Endothelial cell of umbilical vein (primary cell): ENCODE results near the gene CDKN1A.

Source experiments
- CTCF ChIP-seq, 2 donors: IDR thresholded peaks; 1 replicate in 1 of 2; 2 replicates in 1 of 2; pipeline ENCODE4 v1.5.1; 2011; ENCODE audit warnings: low read length in 2 of 2, mild to moderate bottlenecking in 2 of 2, moderate library complexity in 2 of 2, control low read depth in 1 of 2, inconsistent platforms in 1 of 2, low read depth in 1 of 2; ENCODE audit not compliant: insufficient read depth in 1 of 2; ENCODE audit errors: extremely low read depth in 1 of 2
- EZH2 ChIP-seq: IDR thresholded peaks from 2 replicates; pipeline ENCODE4 v1.6.1; 2012; ENCODE audit warnings: borderline replicate concordance, low read depth, mild to moderate bottlenecking, moderate library complexity, low read length, inconsistent platforms; ENCODE audit not compliant: severe bottlenecking
- MAX ChIP-seq: IDR thresholded peaks from 2 replicates; pipeline ENCODE4 v1.6.1; 2011; ENCODE audit not compliant: insufficient read depth, insufficient read length
- POLR2A ChIP-seq: IDR thresholded peaks from 2 replicates; pipeline ENCODE4 v1.6.1; 2012; ENCODE audit warnings: low read depth, mild to moderate bottlenecking, control low read depth, low read length
- POLR2AphosphoS5 ChIP-seq: IDR thresholded peaks from 2 replicates; pipeline ENCODE4 v1.6.1; 2012; ENCODE audit warnings: low read depth, mild to moderate bottlenecking, control low read depth, low read length, moderate library complexity; ENCODE audit not compliant: insufficient read depth

- no peak for TF ChIP-seq CTCF (IDR thresholded peaks at IDR 0.05; ENCODE audit: extremely low read depth in 1 of 2, insufficient read depth in 1 of 2, low read depth in 1 of 2, low read length in 2 of 2)
- no peak for TF ChIP-seq POLR2A
- TF ChIP-seq MAX, result no peak
- no peak for TF ChIP-seq POLR2AphosphoS5
- no peak for TF ChIP-seq EZH2
Measured at GRCh38 chr6:36694616-36695015, 16.1 kb downstream of the CDKN1A start.
